ENCODE results near the gene USP3. TPM values are rescaled to one million over a fixed set of nuclear protein-coding genes. Genes with fewer than 3 reads are reported as not detected.

The USP3 gene
- total and polyA plus RNA-seq, 9 of the 15 experiments (the other 6 are each of a cell fraction or from before 2014, with no cell fraction given): 17.3 to 54.3 (median 34.8) TPM

DNA sequence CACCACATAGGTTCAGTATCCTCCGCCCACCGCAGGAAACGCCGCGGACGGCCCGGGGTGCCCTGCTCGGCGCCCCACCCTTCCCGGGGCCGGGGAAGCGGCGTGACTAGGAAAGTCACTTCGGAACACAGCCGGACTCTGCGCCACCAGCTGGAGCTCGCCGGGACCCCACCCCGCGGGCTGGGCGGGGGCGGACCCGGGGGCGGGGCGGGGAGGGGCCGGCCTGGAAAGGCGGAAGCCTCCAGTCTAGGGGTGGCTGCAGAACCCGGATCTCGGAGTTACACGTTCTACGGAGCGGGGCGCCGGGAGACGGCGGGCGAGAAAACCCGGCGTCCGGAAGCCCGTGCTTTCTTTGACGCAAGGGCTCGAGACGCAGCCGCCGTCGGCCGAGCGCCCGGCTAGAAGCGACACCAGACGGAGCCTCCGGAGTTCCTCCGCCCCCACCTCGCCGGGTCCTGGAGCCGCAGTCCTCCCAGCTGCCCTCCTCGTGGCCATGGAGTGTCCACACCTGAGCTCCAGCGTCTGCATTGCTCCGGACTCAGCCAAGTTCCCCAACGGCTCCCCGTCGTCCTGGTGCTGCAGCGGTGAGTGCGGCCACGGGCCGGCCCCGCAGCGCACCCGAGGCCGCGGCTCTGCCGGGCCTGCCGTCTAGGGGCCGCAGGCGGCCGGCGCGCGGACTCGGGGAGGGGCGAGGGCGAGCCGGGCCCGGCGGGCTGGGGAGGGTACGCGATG, at the start of gene USP3 (continued):
- no peak for TF ChIP-seq ZFP30 (CRISPR knock-in tag; IDR thresholded peaks at IDR 0.05; ENCODE audit: borderline replicate concordance)
- no peak for TF ChIP-seq COPS2 (conservative IDR thresholded peaks at IDR 0.05)
- peak; percentile 80; the same call in 1 of the 2 replicates for TF ChIP-seq GTF2F1 (IDR thresholded peaks at IDR 0.05; ENCODE audit: low read depth, low read length)
- TF ChIP-seq ZBTB17 (CRISPR knock-in tag; IDR thresholded peaks at IDR 0.05): no peak
- no peak for TF ChIP-seq SMARCB1 (IDR thresholded peaks at IDR 0.05; ENCODE audit: insufficient read length, low read depth)
- TF ChIP-seq RNF2 (IDR thresholded peaks at IDR 0.05): peak; percentile 71; the same call in 1 of the 2 replicates
- peak; percentile 16; the same call in 1 of the 2 replicates for TF ChIP-seq NFE2 (IDR thresholded peaks at IDR 0.05; ENCODE audit: low read depth)
- TF ChIP-seq BHLHE40 (IDR thresholded peaks at IDR 0.05; ENCODE audit: low read length): peak; percentile 99
- no peak for TF ChIP-seq ZNF347 (CRISPR knock-in tag; IDR thresholded peaks at IDR 0.05; ENCODE audit: low read depth)
- TF ChIP-seq PRPF4 (IDR thresholded peaks at IDR 0.05; ENCODE audit: insufficient read depth, low read depth, low read length, poor library complexity, severe bottlenecking): peak; percentile 21
- TF ChIP-seq ZNF224 (CRISPR knock-in tag; IDR thresholded peaks at IDR 0.05): no peak
- peak; percentile 56; the same call in 1 of the 2 replicates for TF ChIP-seq FOSL1 (tag; conservative IDR thresholded peaks at IDR 0.05)
- TF ChIP-seq EP400 (IDR thresholded peaks at IDR 0.05): peak; percentile 84
- TF ChIP-seq ARID3A (IDR thresholded peaks at IDR 0.05; ENCODE audit: borderline replicate concordance, low read depth, low read length): 0 out of 2 replicates have a peak, but pooled peaks have one; percentile 28
- TF ChIP-seq, protein P1, sequence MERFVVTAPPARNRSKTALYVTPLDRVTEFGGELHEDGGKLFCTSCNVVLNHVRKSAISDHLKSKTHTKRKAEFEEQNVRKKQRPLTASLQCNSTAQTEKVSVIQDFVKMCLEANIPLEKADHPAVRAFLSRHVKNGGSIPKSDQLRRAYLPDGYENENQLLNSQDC (CRISPR knock-in tag; IDR thresholded peaks at IDR 0.05): 0 out of 2 replicates have a peak, but pooled peaks have one; percentile 64
- TF ChIP-seq, protein P2, sequence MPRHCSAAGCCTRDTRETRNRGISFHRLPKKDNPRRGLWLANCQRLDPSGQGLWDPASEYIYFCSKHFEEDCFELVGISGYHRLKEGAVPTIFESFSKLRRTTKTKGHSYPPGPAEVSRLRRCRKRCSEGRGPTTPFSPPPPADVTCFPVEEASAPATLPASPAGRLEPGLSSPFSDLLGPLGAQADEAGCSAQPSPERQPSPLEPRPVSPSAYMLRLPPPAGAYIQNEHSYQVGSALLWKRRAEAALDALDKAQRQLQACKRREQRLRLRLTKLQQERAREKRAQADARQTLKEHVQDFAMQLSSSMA (CRISPR knock-in tag; IDR thresholded peaks at IDR 0.05): no peak
- peak; percentile 47 for TF ChIP-seq SMAD1 (IDR thresholded peaks at IDR 0.05; ENCODE audit: low read depth, low read length, partially characterized antibody)
- no peak for TF ChIP-seq ZC3H11A (IDR thresholded peaks at IDR 0.05; ENCODE audit: low read depth, low read length)
- TF ChIP-seq, protein P3, sequence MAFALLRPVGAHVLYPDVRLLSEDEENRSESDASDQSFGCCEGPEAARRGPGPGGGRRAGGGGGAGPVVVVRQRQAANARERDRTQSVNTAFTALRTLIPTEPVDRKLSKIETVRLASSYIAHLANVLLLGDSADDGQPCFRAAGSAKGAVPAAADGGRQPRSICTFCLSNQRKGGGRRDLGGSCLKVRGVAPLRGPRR (CRISPR knock-in tag; IDR thresholded peaks at IDR 0.05): no peak
- TF ChIP-seq U2AF1 (optimal IDR thresholded peaks at IDR 0.05; ENCODE audit: low read depth, low read length): no peak
- peak; percentile 14; the same call in 1 of the 2 replicates for TF ChIP-seq CEBPG (CRISPR knock-in tag; IDR thresholded peaks at IDR 0.05)
- peak in 1 of 2 experiments; percentile 57; a peak in 1 of 4 replicates for TF ChIP-seq CEBPG (tag; conservative IDR thresholded peaks at IDR 0.05 in 1 of 2, IDR thresholded peaks at IDR 0.05 in 1 of 2)
- peak; percentile 57; the same call in 1 of the 2 replicates for TF ChIP-seq ZNF589 (CRISPR knock-in tag; IDR thresholded peaks at IDR 0.05; ENCODE audit: low read depth)
- TF ChIP-seq KDM5B (IDR thresholded peaks at IDR 0.05; ENCODE audit: insufficient replicate concordance, low read depth, low read length): peak; percentile 56
- no peak for TF ChIP-seq ARID2 (IDR thresholded peaks at IDR 0.05)

Data from K562 (cell line).